Stomach (tissue), 4 donors: ENCODE measurements around the gene TMEM169.

ENCODE experiments used
- POLR2AphosphoS5 ChIP-seq, 3 donors: sonication (generic); formaldehyde crosslinking; IDR thresholded peaks; one replicate each; pipeline ENCODE4 v1.6.1; 2016; ENCODE audit warnings: antibody characterized with exemption in 3 of 3
- TF ChIP-seq, protein P1 (sequence below), 7 experiments: fragments of 450-650 bp in 4 of 7; fragments of 200-600 bp in 3 of 7; sonication (generic) in 3 of 7; IDR thresholded peaks; one replicate each; pipeline ENCODE4 v1.5.1; 2016 to 2019; ENCODE audit warnings: antibody characterized with exemption in 7 of 7, control low read depth in 2 of 7, mild to moderate bottlenecking in 1 of 7

GRCh38 chr2:216049452-216049851 lies 32.3 kb upstream of the TMEM169 start:
- TF ChIP-seq, protein P1, sequence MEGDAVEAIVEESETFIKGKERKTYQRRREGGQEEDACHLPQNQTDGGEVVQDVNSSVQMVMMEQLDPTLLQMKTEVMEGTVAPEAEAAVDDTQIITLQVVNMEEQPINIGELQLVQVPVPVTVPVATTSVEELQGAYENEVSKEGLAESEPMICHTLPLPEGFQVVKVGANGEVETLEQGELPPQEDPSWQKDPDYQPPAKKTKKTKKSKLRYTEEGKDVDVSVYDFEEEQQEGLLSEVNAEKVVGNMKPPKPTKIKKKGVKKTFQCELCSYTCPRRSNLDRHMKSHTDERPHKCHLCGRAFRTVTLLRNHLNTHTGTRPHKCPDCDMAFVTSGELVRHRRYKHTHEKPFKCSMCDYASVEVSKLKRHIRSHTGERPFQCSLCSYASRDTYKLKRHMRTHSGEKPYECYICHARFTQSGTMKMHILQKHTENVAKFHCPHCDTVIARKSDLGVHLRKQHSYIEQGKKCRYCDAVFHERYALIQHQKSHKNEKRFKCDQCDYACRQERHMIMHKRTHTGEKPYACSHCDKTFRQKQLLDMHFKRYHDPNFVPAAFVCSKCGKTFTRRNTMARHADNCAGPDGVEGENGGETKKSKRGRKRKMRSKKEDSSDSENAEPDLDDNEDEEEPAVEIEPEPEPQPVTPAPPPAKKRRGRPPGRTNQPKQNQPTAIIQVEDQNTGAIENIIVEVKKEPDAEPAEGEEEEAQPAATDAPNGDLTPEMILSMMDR (IDR thresholded peaks at IDR 0.05), result no peak
- TF ChIP-seq POLR2AphosphoS5 (IDR thresholded peaks at IDR 0.05), result no peak
